Stomach (tissue), 9 donors: ENCODE results near the gene SF3B1. TPM values are rescaled to one million over a fixed set of nuclear protein-coding genes. Genes with fewer than 3 reads are reported as not detected.

Source experiments
- DNase-seq, 2 donors: peaks; one replicate each; pipeline versions ENCODE4 v3.0.0 to v3.0.0-alpha.2; 2013 to 2019
- H3K27ac ChIP-seq, 5 donors: fragments of 200-600 bp in 4 of 5; sonication (generic) in 4 of 5; one replicate each; pipeline ENCODE4 v1.5.1; 2013 to 2019; ENCODE audit warnings: mild to moderate bottlenecking in 1 of 5, moderate library complexity in 1 of 5
- H3K27me3 ChIP-seq, 3 donors: fragments of 200-600 bp; sonication (generic); one replicate each; pipeline ENCODE4 v1.5.1; 2017 to 2019; ENCODE audit warnings: mixed run types in 1 of 3
- H3K36me3 ChIP-seq, 4 donors: fragments of 200-600 bp; sonication (generic); 1 replicate in 3 of 4; 2 replicates in 1 of 4; pipeline ENCODE4 v1.5.1; 2016 to 2019
- H3K4me1 ChIP-seq, 4 donors: fragments of 200-600 bp; sonication (generic); one replicate each; pipeline ENCODE4 v1.5.1; 2016 to 2019
- H3K4me3 ChIP-seq, 4 donors: fragments of 200-600 bp; sonication (generic) in 3 of 4; one replicate each; pipeline ENCODE4 v1.5.1; 2016 to 2019; ENCODE audit warnings: mild to moderate bottlenecking in 1 of 4
- H3K9me3 ChIP-seq, 4 donors: fragments of 200-600 bp; sonication (generic); one replicate each; pipeline ENCODE4 v1.5.1; 2016 to 2019
- CTCF ChIP-seq, 7 experiments: fragments of 450-650 bp in 4 of 7; fragments of 200-600 bp in 3 of 7; sonication (generic) in 3 of 7; IDR thresholded peaks; one replicate each; pipeline ENCODE4 v1.5.1; 2016 to 2019; ENCODE audit warnings: antibody characterized with exemption in 7 of 7, control low read depth in 2 of 7, mild to moderate bottlenecking in 1 of 7
- EP300 ChIP-seq: sonication (generic); formaldehyde crosslinking; IDR thresholded peaks from one replicate; pipeline ENCODE4 v1.6.1; 2017; ENCODE audit warnings: antibody characterized with exemption
- POLR2A ChIP-seq, 4 donors: fragments of 450-650 bp; IDR thresholded peaks; one replicate each; pipeline ENCODE4 v1.6.1; 2016; ENCODE audit warnings: antibody characterized with exemption in 4 of 4, control low read depth in 2 of 4, mild to moderate bottlenecking in 1 of 4, moderate library complexity in 1 of 4
- POLR2AphosphoS5 ChIP-seq, 3 donors: sonication (generic); formaldehyde crosslinking; IDR thresholded peaks; one replicate each; pipeline ENCODE4 v1.6.1; 2016; ENCODE audit warnings: antibody characterized with exemption in 3 of 3
- WGBS, 5 donors: extraction: QIAGEN DNeasy Blood & Tissue Kit in 3 of 5; methylation state at CpG; one replicate each; pipeline versions ENCODE4 v1.1.5 to v1.1.7; 2013 to 2018; 5-methylcytosine and 5-hydroxymethylcytosine counted together
- intact Hi-C: fragments of 100-400 bp; cut with DNase I; formaldehyde crosslinking; loops from one replicate; pipeline ENCODE4 v1.15.1; 2023; ENCODE audit warnings: low total_unique reads
- polyA plus RNA-seq, 3 donors: library from polyadenylated mRNA; stranded (reverse); fragments of 200-250 nt; gene quantifications; one replicate each; pipeline ENCODE4 v1.2.3, GENCODE V29; 2013
- total RNA-seq, 5 donors: library from RNA; depleted of rRNA; stranded (reverse); fragments of >200 nt; gene quantifications; one replicate each; pipeline versions ENCODE4 v1.1.0 to v1.2.3, GENCODE V29; 2014 to 2016
- donor health status: healthy with polysubstance abuse.
- donor health status: Bipolar disorder and iron deficiency.
- donor health status: healthy.

Gene SF3B1
- total and polyA plus RNA-seq, 8 donors: 47.4 to 520 (median 245) TPM

DNA sequence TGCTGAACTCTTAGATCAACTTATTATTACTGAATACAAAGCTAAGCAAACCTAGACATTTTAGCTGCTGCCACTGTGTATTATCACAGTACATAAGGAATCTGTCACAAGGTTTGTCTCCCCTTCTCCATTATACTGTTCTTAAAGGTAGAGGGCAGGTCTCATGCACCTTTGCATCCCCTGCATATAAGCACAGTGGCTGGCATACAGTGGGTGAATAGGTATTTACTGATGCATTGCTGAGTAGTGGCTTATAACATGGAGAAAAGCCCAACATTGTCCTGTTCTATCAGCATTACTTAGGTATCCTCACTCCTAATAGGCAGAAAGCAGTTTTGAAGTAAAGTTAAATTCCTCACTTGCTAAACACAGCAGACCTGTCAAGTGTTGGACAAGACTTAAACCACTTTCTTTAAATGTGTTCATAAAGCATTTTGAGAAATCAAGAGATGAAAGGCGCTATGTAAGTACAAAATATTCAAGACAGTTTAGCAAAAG lies 43.6 kb downstream of the SF3B1 start:
- no peaks in the 10 kb centered on the region for H3K27me3 ChIP-seq
- peaks cover 43 to 66% (median 64%) of the 10 kb centered on the region in 4 donors for H3K36me3 ChIP-seq
- TF ChIP-seq CTCF (IDR thresholded peaks at IDR 0.05) (no peak), POLR2AphosphoS5 (IDR thresholded peaks at IDR 0.05) (no peak), EP300 (no peak), POLR2A (IDR thresholded peaks at IDR 0.05) (no peak)
- WGBS, 5 donors: 97 to 100% (median 98%) methylated on average over 1 of the region's 1 CpG
- peaks cover 0 to 15% (median 7%) of the 10 kb centered on the region in 4 donors for H3K4me1 ChIP-seq
- no peak overlapping the region for H3K27ac ChIP-seq
- H3K9me3 ChIP-seq: no peaks in the 10 kb centered on the region
- intact Hi-C loops: no loop called here
- no peak for DNase-seq
- no peak overlapping the region for H3K4me3 ChIP-seq

DNA sequence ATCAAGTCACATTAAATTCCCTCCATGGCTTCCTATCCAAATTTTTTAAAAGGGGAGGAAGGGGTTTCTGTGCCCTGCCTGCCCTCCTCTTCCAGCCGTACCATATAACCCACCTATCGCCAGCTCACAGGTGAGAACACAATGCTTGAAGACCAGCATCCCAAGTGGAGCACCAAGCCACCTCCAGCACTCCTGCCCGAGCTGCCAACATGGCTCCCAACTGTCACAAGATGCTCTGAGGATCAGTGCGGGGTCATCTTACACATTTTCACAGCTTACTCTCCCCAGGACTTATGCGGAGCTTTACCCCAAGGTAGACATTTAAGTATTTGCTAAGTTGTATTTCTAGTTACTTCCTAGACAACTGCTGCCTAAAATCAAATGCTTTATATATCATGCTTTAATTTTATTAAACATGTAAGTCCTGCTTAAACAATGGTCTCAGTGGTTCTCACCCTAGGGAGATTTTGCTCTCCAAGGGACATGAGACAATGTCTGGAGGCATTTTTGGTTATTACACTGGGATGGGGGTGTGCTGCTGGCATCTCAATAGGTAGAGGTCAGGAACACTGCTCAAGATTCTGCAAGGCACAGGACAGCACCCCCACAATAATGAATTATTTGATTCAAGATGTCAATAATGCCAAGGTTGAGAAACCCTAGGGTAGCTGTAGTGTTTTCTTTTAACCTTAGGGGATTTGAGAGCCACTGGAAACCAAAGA lies 45.8 kb downstream of the SF3B1 start:
- no peaks in the 10 kb centered on the region for H3K4me1 ChIP-seq
- no peaks in the 10 kb centered on the region for H3K27me3 ChIP-seq
- intact Hi-C loops: no loop called here
- H3K36me3 ChIP-seq: peaks cover 29 to 44% (median 41%) of the 10 kb centered on the region in 4 donors
- H3K27ac ChIP-seq: no peak overlapping the region
- H3K9me3 ChIP-seq: no peaks in the 10 kb centered on the region
- TF ChIP-seq CTCF (IDR thresholded peaks at IDR 0.05) (no peak), POLR2AphosphoS5 (IDR thresholded peaks at IDR 0.05) (no peak), POLR2A (IDR thresholded peaks at IDR 0.05) (no peak), EP300 (no peak)
- no peak for DNase-seq
- 90 to 95% (median 93%) methylated on average over 5 of the region's 5 CpGs for WGBS, 5 donors
- H3K4me3 ChIP-seq: no peak overlapping the region

GRCh38 chr2:197387179-197387578 lies 47.6 kb downstream of the SF3B1 start:
- TF ChIP-seq POLR2A (IDR thresholded peaks at IDR 0.05): no peak
- TF ChIP-seq EP300: no peak
- TF ChIP-seq CTCF (IDR thresholded peaks at IDR 0.05): no peak
- no peak for TF ChIP-seq POLR2AphosphoS5 (IDR thresholded peaks at IDR 0.05)
- no peak for DNase-seq
- H3K27me3 ChIP-seq: no peaks in the 10 kb centered on the region
- 95 to 97% (median 95%) methylated on average over 8 of the region's 8 CpGs for WGBS, 5 donors
- intact Hi-C loops: no loop called here
- H3K27ac ChIP-seq: no peak overlapping the region
- H3K4me1 ChIP-seq: no peaks in the 10 kb centered on the region
- H3K9me3 ChIP-seq: no peaks in the 10 kb centered on the region
- peaks cover 13 to 25% (median 23%) of the 10 kb centered on the region in 4 donors for H3K36me3 ChIP-seq
- H3K4me3 ChIP-seq: no peak overlapping the region

GRCh38 chr2:197386242-197386641 lies 48.6 kb downstream of the SF3B1 start:
- Histone ChIP-seq H3K27ac (no peak overlapping the region), H3K4me3 (no peak overlapping the region), H3K36me3 (peaks cover 6 to 16% (median 13%) of the 10 kb centered on the region in 4 donors), H3K9me3 (no peaks in the 10 kb centered on the region), H3K27me3 (no peaks in the 10 kb centered on the region), H3K4me1 (no peaks in the 10 kb centered on the region)
- DNase-seq: no peak
- 93 to 98% (median 94%) methylated on average over 2 of the region's 2 CpGs for WGBS, 5 donors
- no peak for TF ChIP-seq POLR2AphosphoS5 (IDR thresholded peaks at IDR 0.05)
- TF ChIP-seq POLR2A (IDR thresholded peaks at IDR 0.05): no peak
- no peak for TF ChIP-seq EP300
- TF ChIP-seq CTCF (IDR thresholded peaks at IDR 0.05): no peak
- intact Hi-C loops: no loop called here
